AG04450 (cell line): ENCODE results near the gene OR56A1. TPM values are rescaled to one million over a fixed set of nuclear protein-coding genes. Genes with fewer than 3 reads are reported as not detected.

Experiments used
- CTCF ChIA-PET: fragments of 300-600, 350-600 bp; formaldehyde crosslinking; extraction: SDS; loops from one replicate; lab custom pipeline; 2022; ENCODE audit warnings: antibody characterized with exemption, inconsistent platforms; lab: Charles Lee
- POLR2A ChIA-PET: fragments of 350-600 bp; formaldehyde crosslinking; extraction: SDS; loops from one replicate; lab custom pipeline; 2021; ENCODE audit warnings: antibody characterized with exemption, inconsistent platforms; lab: Yijun Ruan, JAX
- DNase-seq: peaks from one replicate; pipeline ENCODE4 v3.0.0-alpha.2; 2011; ENCODE audit warnings: low read depth, low spot score
- H3K27ac ChIP-seq: one replicate; pipeline ENCODE4 v1.5.1; 2012; ENCODE audit warnings: low read depth, low read length, control low read depth
- H3K27me3 ChIP-seq: one replicate; pipeline ENCODE4 v1.6.0; 2012; ENCODE audit warnings: low read length; ENCODE audit not compliant: control insufficient read depth, insufficient read depth
- H3K4me3 ChIP-seq: 2 replicates; pipeline ENCODE4 v1.5.1; 2011; ENCODE audit warnings: mild to moderate bottlenecking, low read depth, low read length, control low read depth
- H3K9me3 ChIP-seq: 2 replicates; pipeline ENCODE4 v1.5.1; 2012; ENCODE audit warnings: low read length; ENCODE audit not compliant: control insufficient read depth, insufficient read depth
- CTCF ChIP-seq: IDR thresholded peaks from 2 replicates; pipeline ENCODE4 v1.5.1; 2011; ENCODE audit warnings: low read depth, low read length, control low read depth, inconsistent platforms
- polyA plus RNA-seq: library from polyadenylated mRNA; depleted of rRNA; stranded (reverse); fragments of >200 nt; gene quantifications from 2 replicates; pipeline ENCODE4 v1.2.3, GENCODE V29; 2011

The OR56A1 gene
- polyA plus RNA-seq, 1 experiment: not detected

GRCh38 chr11:6012035-6012668 lies 18.4 kb downstream of the OR56A1 start:
- Histone ChIP-seq H3K4me3 (no peak overlapping the region), H3K9me3 (peaks cover 7% of the 10 kb centered on the region; the same call in 1 of the 2 replicates), H3K27me3 (no peaks in the 10 kb centered on the region), H3K27ac (no peak overlapping the region)
- POLR2A ChIA-PET: no interaction called here
- CTCF ChIA-PET: interaction anchor here (1.2 kb wide), 1 partner anchor 350 kb away, joined by 3 read pairs; no protein-coding TSS in a partner anchor
- no peak for TF ChIP-seq CTCF
- no peak for DNase-seq

- Histone ChIP-seq H3K27ac (no peak within 1 kb of the TSS), H3K9me3 (no peaks in the 10 kb centered on the region; the same call in 1 of the 2 replicates), H3K27me3 (no peaks in the 10 kb centered on the region), H3K4me3 (no peak within 1 kb of the TSS)
- ChIA-PET CTCF (no interaction called here), POLR2A (no interaction called here)
- no peak for TF ChIP-seq CTCF
- DNase-seq: no peak
Observed at GRCh38 chr11:6006846-6007245, 23.7 kb downstream of the OR56A1 start, which contains the start of gene OR56A4. Gene OR56A4, minus strand, starts transcription at chr11:6006946. Its CDS starts 3,954 bp downstream, at chr11:6002992.

DNA sequence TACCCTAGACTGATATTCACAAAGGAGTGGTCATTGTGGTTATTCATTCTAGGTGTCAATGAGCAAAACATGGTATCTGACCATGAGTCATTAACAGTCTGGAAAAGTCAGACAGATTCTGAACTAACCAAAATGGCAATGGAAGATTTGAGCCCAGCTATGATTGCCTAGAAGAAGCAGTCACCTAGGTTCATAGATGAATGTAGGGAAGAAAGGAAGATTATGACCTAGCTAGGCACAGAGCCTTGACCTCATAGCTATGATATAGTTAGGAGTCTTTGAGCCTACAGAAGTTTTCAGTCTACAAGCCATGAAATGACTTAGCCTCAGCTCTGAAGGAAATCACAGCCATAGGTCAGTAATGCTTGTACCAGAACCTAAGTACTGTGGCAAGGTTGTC lies 24.2 kb downstream of the OR56A1 start:
- ChIA-PET POLR2A (no interaction called here), CTCF (no interaction called here)
- Histone ChIP-seq H3K9me3 (no peaks in the 10 kb centered on the region), H3K27me3 (no peaks in the 10 kb centered on the region), H3K4me3 (no peak overlapping the region), H3K27ac (no peak overlapping the region)
- TF ChIP-seq CTCF: no peak
- no peak for DNase-seq

GRCh38 chr11:6002202-6002699 lies 28.3 kb downstream of the OR56A1 start:
- CTCF ChIA-PET: no interaction called here
- POLR2A ChIA-PET: no interaction called here
- no peak for TF ChIP-seq CTCF
- DNase-seq: no peak
- Histone ChIP-seq H3K27ac (no peak overlapping the region), H3K4me3 (no peak overlapping the region), H3K9me3 (no peaks in the 10 kb centered on the region), H3K27me3 (no peaks in the 10 kb centered on the region)

GRCh38 chr11:5994791-5995190 lies 35.8 kb downstream of the OR56A1 start:
- peaks cover 6% of the 10 kb centered on the region for H3K9me3 ChIP-seq
- CTCF ChIA-PET: interaction anchor here (0.9 kb wide), 1 partner anchor 368 kb away, joined by 3 read pairs; no protein-coding TSS in a partner anchor
- DNase-seq: no peak
- no peak overlapping the region for H3K27ac ChIP-seq
- POLR2A ChIA-PET: no interaction called here
- H3K27me3 ChIP-seq: no peaks in the 10 kb centered on the region
- no peak for TF ChIP-seq CTCF
- no peak overlapping the region for H3K4me3 ChIP-seq
